Measurements from ENCODE around the gene ZSWIM3. TPM values are rescaled to one million over a fixed set of nuclear protein-coding genes. Genes with fewer than 3 reads are reported as not detected.

The ZSWIM3 gene
- total and polyA plus RNA-seq, 2 of the 8 experiments (the other 6 are each of a cell fraction or from before 2014, with no cell fraction given), result 5.5 to 6.9 TPM

GRCh38 chr20:45917790-45918141 lies 60.4 kb downstream of the ZSWIM3 start:
- Histone ChIP-seq H2BK12ac (ENCODE audit: low read depth, low read length) (no peak overlapping the region), H4K91ac (replicated peaks; ENCODE audit: insufficient read length, low read length) (no peak overlapping the region), H3K23me2 (ENCODE audit: low read depth, low read length) (no peaks in the 10 kb centered on the region), H2AK5ac (ENCODE audit: low read depth, low read length) (no peak overlapping the region), H3K36me3 (ENCODE audit: control insufficient read depth in 2 of 4, insufficient read depth in 4 of 4, low read length in 3 of 4) (no peaks in the 10 kb centered on the region), H3K18ac (ENCODE audit: extremely low read depth, low read length) (no peak overlapping the region), H4K8ac (ENCODE audit: extremely low read depth, insufficient read depth, low read length) (no peak overlapping the region), H2BK20ac (ENCODE audit: low read length) (no peak overlapping the region), H4K20me1 (replicated peaks in 1 of 2; ENCODE audit: control insufficient read depth in 1 of 2, insufficient read depth in 2 of 2, low read length in 2 of 2) (no peaks in the 10 kb centered on the region), H3K9me3 (ENCODE audit: insufficient read depth in 2 of 2, low read depth in 1 of 2, low read length in 1 of 2) (no peaks in the 10 kb centered on the region), H3K79me2 (ENCODE audit: control insufficient read depth in 1 of 2, insufficient read depth in 2 of 2, low read length in 2 of 2) (no peaks in the 10 kb centered on the region), H2BK5ac (ENCODE audit: low read depth, low read length) (no peak overlapping the region), H3K9ac (replicated peaks in 1 of 4; ENCODE audit: extremely low read depth in 1 of 4, low read depth in 3 of 4, low read length in 3 of 4) (no peak overlapping the region), H3K14ac (ENCODE audit: insufficient read length) (no peak overlapping the region), H3K27ac (ENCODE audit: low read depth, low read length) (no peak overlapping the region), H2BK120ac (replicated peaks; ENCODE audit: low read depth, low read length) (no peak overlapping the region), H2AFZ (ENCODE audit: low read length) (no peak overlapping the region), H3K56ac (replicated peaks; ENCODE audit: insufficient read length, low read depth, low read length) (no peak overlapping the region), H3K4me3 (ENCODE audit: extremely low read depth in 1 of 4, insufficient read depth in 2 of 4, low read depth in 3 of 4, low read length in 4 of 4) (no peak overlapping the region), H4K5ac (ENCODE audit: insufficient read length, low read depth, low read length) (no peak overlapping the region), H3K27me3 (replicated peaks in 1 of 4; ENCODE audit: control insufficient read depth in 3 of 4, extremely low read depth in 1 of 4, insufficient read depth in 3 of 4, low read length in 3 of 4) (no peaks in the 10 kb centered on the region), H3K79me1 (ENCODE audit: low read depth, low read length) (no peaks in the 10 kb centered on the region), H3K4me1 (replicated peaks in 1 of 4; ENCODE audit: control insufficient read depth in 3 of 4, insufficient read depth in 4 of 4, low read length in 3 of 4) (peaks cover 0 to 3% (median 0%) of the 10 kb centered on the region in 4 experiments; a peak in 1 of 7 replicates), H3K4ac (replicated peaks; ENCODE audit: insufficient read length, low read depth, low read length) (no peak overlapping the region), H2BK15ac (ENCODE audit: low read length) (no peak overlapping the region), H3K4me2 (ENCODE audit: insufficient read depth in 1 of 2, low read depth in 2 of 2, low read length in 2 of 2) (no peak overlapping the region), H3K23ac (ENCODE audit: insufficient read length) (no peak overlapping the region)
- CTCF ChIA-PET (ENCODE audit: partially characterized antibody), result interaction anchor here (1.1 kb wide), 1 partner anchor 16 kb away, joined by 4 read pairs; no protein-coding TSS in a partner anchor
- WGBS, 2 experiments (ENCODE audit: extremely low coverage in 1 of 2, insufficient coverage in 1 of 2, insufficient read length in 1 of 2, insufficient replicate concordance in 2 of 2, low coverage in 1 of 2, low lambda C conversion rate in 2 of 2, missing lambda C conversion rate in 1 of 2), result 94% methylated on average over 5 of the region's 5 CpGs; no CpG with 5 or more reads in 1 of the 2 experiments
- TF ChIP-seq GABPA (IDR thresholded peaks at IDR 0.05; ENCODE audit: borderline replicate concordance, insufficient read depth, low read length), result no peak
- TF ChIP-seq, protein P1, sequence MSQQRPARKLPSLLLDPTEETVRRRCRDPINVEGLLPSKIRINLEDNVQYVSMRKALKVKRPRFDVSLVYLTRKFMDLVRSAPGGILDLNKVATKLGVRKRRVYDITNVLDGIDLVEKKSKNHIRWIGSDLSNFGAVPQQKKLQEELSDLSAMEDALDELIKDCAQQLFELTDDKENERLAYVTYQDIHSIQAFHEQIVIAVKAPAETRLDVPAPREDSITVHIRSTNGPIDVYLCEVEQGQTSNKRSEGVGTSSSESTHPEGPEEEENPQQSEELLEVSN (IDR thresholded peaks at IDR 0.05), result no peak
- TF ChIP-seq, protein P2, sequence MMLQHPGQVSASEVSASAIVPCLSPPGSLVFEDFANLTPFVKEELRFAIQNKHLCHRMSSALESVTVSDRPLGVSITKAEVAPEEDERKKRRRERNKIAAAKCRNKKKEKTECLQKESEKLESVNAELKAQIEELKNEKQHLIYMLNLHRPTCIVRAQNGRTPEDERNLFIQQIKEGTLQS (IDR thresholded peaks at IDR 0.05; ENCODE audit: insufficient read depth, low read depth, low read length), result no peak
- no peak for TF ChIP-seq POU5F1 (IDR thresholded peaks at IDR 0.05; ENCODE audit: low read depth, low read length)
- no peak for TF ChIP-seq FOSL1 (IDR thresholded peaks at IDR 0.05; ENCODE audit: insufficient read depth, low read depth, low read length)
- no peak for FAIRE-seq
- DNase-seq (ENCODE audit: low read depth in 1 of 2, low spot score in 2 of 2), result no peak
- POLR2A ChIA-PET (ENCODE audit: partially characterized antibody), result interaction anchor here (1.0 to 11.8 kb wide), 4 partner anchors 9 to 16 kb away, joined by 3 to 165 read pairs (median 5); partner anchors contain the start of gene PCIF1
